ENCODE data around the gene DDX60.
"Not testable (repeated sequence)": the region's sequence is repeated elsewhere in the genome, so short reads cannot be mapped to it uniquely, and the experiment has no call there.

The DDX60 gene

GRCh38 chr4:168335621-168336020 is 17.1 kb upstream of the DDX60 start:
- Histone ChIP-seq H3K36me3 (ENCODE audit: low read depth) (no peaks in the 10 kb centered on the region), H3K27me3 (ENCODE audit: insufficient read depth, poor library complexity, severe bottlenecking) (no peaks in the 10 kb centered on the region), H3K27ac (ENCODE audit: poor library complexity, severe bottlenecking) (no peak overlapping the region), H3K4me3 (ENCODE audit: severe bottlenecking) (no peak overlapping the region), H3K9me3 (ENCODE audit: severe bottlenecking) (no peaks in the 10 kb centered on the region), H3K4me1 (ENCODE audit: insufficient read depth, poor library complexity, severe bottlenecking) (no peaks in the 10 kb centered on the region)
- TF ChIP-seq CTCF (IDR thresholded peaks at IDR 0.05; ENCODE audit: poor library complexity, severe bottlenecking) = no peak
- ATAC-seq (ENCODE audit: low read depth) (no peak), DNase-seq (ENCODE audit: low spot score) (no peak)

- H3K9me3 ChIP-seq (ENCODE audit: severe bottlenecking) = no peaks in the 10 kb centered on the region
- DNase-seq (ENCODE audit: low spot score) (no peak), ATAC-seq (ENCODE audit: low read depth) (no peak)
- H3K27ac ChIP-seq (ENCODE audit: poor library complexity, severe bottlenecking) = no peak overlapping the region
- no peak for TF ChIP-seq CTCF (IDR thresholded peaks at IDR 0.05; ENCODE audit: poor library complexity, severe bottlenecking)
- H3K4me3 ChIP-seq (ENCODE audit: severe bottlenecking) = no peak overlapping the region
- no peaks in the 10 kb centered on the region for H3K4me1 ChIP-seq (ENCODE audit: insufficient read depth, poor library complexity, severe bottlenecking)
- H3K36me3 ChIP-seq (ENCODE audit: low read depth) = no peaks in the 10 kb centered on the region
- no peaks in the 10 kb centered on the region for H3K27me3 ChIP-seq (ENCODE audit: insufficient read depth, poor library complexity, severe bottlenecking)
These were observed 15.5 kb upstream of the DDX60 start for GRCh38 chr4:168334053-168334452.

DNA sequence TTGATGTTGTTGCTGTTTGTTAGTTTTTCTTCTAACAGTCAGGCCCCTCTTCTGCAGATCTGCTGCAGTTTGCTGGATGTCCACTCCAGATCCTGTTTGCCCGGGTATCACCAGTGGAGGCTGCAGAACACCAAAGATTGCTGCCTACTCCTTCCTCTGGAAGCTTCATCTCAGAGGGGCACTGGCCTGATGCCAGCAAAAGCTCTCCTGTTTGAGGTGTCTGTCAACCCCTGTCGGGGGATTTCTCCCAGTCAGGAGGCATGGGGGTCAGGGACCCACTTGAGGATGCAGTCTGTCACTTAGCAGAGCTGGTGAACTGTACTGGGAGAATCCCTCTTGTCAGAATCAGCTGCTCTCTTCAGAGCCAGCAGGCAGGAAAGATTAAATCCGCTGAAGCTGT is 12.0 kb upstream of the DDX60 start:
- not testable (repeated sequence) for H3K4me1 ChIP-seq (ENCODE audit: insufficient read depth, poor library complexity, severe bottlenecking); H3K27me3 ChIP-seq (ENCODE audit: insufficient read depth, poor library complexity, severe bottlenecking); H3K4me3 ChIP-seq (ENCODE audit: severe bottlenecking); ATAC-seq (ENCODE audit: low read depth); H3K9me3 ChIP-seq (ENCODE audit: severe bottlenecking); H3K27ac ChIP-seq (ENCODE audit: poor library complexity, severe bottlenecking); DNase-seq (ENCODE audit: low spot score); H3K36me3 ChIP-seq (ENCODE audit: low read depth)

DNA sequence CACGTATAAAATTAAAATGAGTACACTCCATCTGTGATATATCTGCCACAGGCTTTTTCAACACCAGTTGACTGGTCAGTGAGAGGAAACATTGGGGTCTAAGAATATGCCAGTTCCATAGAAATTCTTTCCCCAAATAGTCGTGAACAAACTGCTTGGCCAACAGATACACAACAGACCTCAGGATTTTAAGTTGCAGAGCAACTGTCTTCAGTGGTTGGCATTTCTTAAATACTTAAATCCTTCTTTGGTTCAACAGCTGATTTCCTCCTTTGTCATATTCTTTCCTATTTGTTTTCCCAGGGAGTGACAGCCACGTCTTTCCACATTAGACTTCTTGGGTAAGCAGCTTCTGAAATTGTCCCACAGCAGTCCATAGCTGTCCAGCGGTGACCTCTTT is 7.0 kb upstream of the DDX60 start:
- no peak overlapping the region for H3K4me3 ChIP-seq (ENCODE audit: severe bottlenecking)
- no peak for TF ChIP-seq CTCF (IDR thresholded peaks at IDR 0.05; ENCODE audit: poor library complexity, severe bottlenecking)
- ATAC-seq (ENCODE audit: low read depth) (no peak), DNase-seq (ENCODE audit: low spot score) (no peak)
- no peak overlapping the region for H3K27ac ChIP-seq (ENCODE audit: poor library complexity, severe bottlenecking)
- no peaks in the 10 kb centered on the region for H3K9me3 ChIP-seq (ENCODE audit: severe bottlenecking)
- H3K36me3 ChIP-seq (ENCODE audit: low read depth) = no peaks in the 10 kb centered on the region
- H3K4me1 ChIP-seq (ENCODE audit: insufficient read depth, poor library complexity, severe bottlenecking) = no peaks in the 10 kb centered on the region
- no peaks in the 10 kb centered on the region for H3K27me3 ChIP-seq (ENCODE audit: insufficient read depth, poor library complexity, severe bottlenecking)

- Histone ChIP-seq H3K27ac (ENCODE audit: poor library complexity, severe bottlenecking) (no peak overlapping the region), H3K4me1 (ENCODE audit: insufficient read depth, poor library complexity, severe bottlenecking) (peaks cover 8% of the 10 kb centered on the region), H3K36me3 (ENCODE audit: low read depth) (no peaks in the 10 kb centered on the region), H3K27me3 (ENCODE audit: insufficient read depth, poor library complexity, severe bottlenecking) (no peaks in the 10 kb centered on the region), H3K4me3 (ENCODE audit: severe bottlenecking) (no peak overlapping the region), H3K9me3 (ENCODE audit: severe bottlenecking) (no peaks in the 10 kb centered on the region)
- DNase-seq (ENCODE audit: low spot score) = no peak
- TF ChIP-seq CTCF (IDR thresholded peaks at IDR 0.05; ENCODE audit: poor library complexity, severe bottlenecking) = no peak
- ATAC-seq (ENCODE audit: low read depth) = no peak
These were observed 2.5 kb upstream of the DDX60 start for GRCh38 chr4:168321006-168321405.

Data from RWPE2 (cell line).